Activated CD8-positive, alpha-beta T cell treated with anti-CD3 and anti-CD28 coated beads for 36 hours (primary cell): Measurements from ENCODE around the gene AMPD2. TPM values are rescaled to one million over a fixed set of nuclear protein-coding genes. Genes with fewer than 3 reads are reported as not detected.

Experiments used
- ATAC-seq: fragments of 200-7000 bp; cut with Tn5 transposase; one replicate; pipeline ENCODE4 v1.10.0; 2021; ENCODE audit warnings: mild to moderate bottlenecking, moderate library complexity
- CTCF ChIA-PET: fragments of 350-600 bp; sonication (Branson Sonifier 250); formaldehyde crosslinking; loops from one replicate; lab custom pipeline; 2021; ENCODE audit warnings: antibody characterized with exemption; lab: Charles Lee
- POLR2A ChIA-PET: fragments of 350-600 bp; sonication (Branson Sonifier 250); formaldehyde crosslinking; loops from one replicate; lab custom pipeline; 2021; ENCODE audit warnings: antibody characterized with exemption; lab: Charles Lee
- DNase-seq: peaks from one replicate; pipeline ENCODE4 v3.0.0-alpha.2; 2020
- H3K27ac Mint-ChIP-seq: one replicate; pipeline ENCODE4 v1.8.0; 2021; ENCODE audit warnings: mild to moderate bottlenecking, mixed read lengths
- H3K27me3 Mint-ChIP-seq: one replicate; pipeline ENCODE4 v1.8.0; 2021; ENCODE audit warnings: mixed read lengths
- H3K36me3 Mint-ChIP-seq: one replicate; pipeline ENCODE4 v1.8.0; 2021; ENCODE audit warnings: low read depth, mixed read lengths
- H3K4me1 Mint-ChIP-seq: one replicate; pipeline ENCODE4 v1.8.0; 2021; ENCODE audit warnings: low read depth, mixed read lengths
- H3K4me3 Mint-ChIP-seq: one replicate; pipeline ENCODE4 v1.8.0; 2021; ENCODE audit warnings: mild to moderate bottlenecking, moderate library complexity, mixed read lengths
- H3K9me3 Mint-ChIP-seq: one replicate; pipeline ENCODE4 v1.8.0; 2021; ENCODE audit warnings: mixed read lengths
- intact Hi-C: fragments of 100-400 bp; cut with micrococcal nuclease; formaldehyde crosslinking; loops from one replicate; pipeline ENCODE4 v1.10.0; 2022
- total RNA-seq, 2 experiments: library from RNA; stranded (reverse); gene quantifications; one replicate each; pipeline ENCODE4 v1.2.3, GENCODE V29; 2021
- TF ChIP-seq, protein P1 (sequence below): fragments of 200-600 bp; IDR thresholded peaks from one replicate; pipeline ENCODE4 v1.8.0; 2022; ENCODE audit warnings: antibody characterized with exemption, mild to moderate bottlenecking

Gene AMPD2
- total RNA-seq, 2 experiments from 2014 or later = 107 to 119 TPM

DNA sequence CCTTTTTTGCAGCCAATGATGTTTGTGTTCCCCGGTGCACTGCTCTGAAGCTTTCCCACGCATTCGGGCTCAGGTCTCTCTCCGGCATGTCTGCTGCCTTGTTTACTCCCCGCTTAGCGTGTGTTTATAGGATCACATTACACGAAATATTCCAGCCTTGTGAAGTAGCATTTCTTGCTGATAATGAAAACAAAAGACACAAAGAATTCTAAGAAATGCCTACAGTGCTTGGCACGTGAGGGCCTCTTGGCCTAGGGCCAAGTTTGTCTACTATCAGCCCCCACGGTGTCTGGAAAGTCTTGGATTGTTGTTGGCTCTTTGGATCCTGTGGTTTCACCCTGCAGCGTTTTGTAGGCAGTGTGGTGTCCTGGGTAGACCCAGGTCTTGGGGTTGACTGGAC is 25.0 kb downstream of the AMPD2 start:
- intact Hi-C loops = loop anchor here (5.0 kb wide), 2 partner anchors 97 to 338 kb away; partner anchors contain the start of genes AHCYL1 and GNAI3
- H3K27ac Mint-ChIP-seq = no peak overlapping the region
- ChIA-PET CTCF (interaction anchor here (0.9 to 18.5 kb wide), 6 partner anchors 11 to 135 kb away, joined by 3 to 294 read pairs (median 8); partner anchors contain the start of genes GPR61 and GSTM4), POLR2A (no interaction called here)
- DNase-seq (no peak), ATAC-seq (no peak)
- H3K4me3 Mint-ChIP-seq = no peak overlapping the region
- peaks cover 1% of the 10 kb centered on the region for H3K27me3 Mint-ChIP-seq
- H3K9me3 Mint-ChIP-seq = no peaks in the 10 kb centered on the region
- TF ChIP-seq, protein P1, sequence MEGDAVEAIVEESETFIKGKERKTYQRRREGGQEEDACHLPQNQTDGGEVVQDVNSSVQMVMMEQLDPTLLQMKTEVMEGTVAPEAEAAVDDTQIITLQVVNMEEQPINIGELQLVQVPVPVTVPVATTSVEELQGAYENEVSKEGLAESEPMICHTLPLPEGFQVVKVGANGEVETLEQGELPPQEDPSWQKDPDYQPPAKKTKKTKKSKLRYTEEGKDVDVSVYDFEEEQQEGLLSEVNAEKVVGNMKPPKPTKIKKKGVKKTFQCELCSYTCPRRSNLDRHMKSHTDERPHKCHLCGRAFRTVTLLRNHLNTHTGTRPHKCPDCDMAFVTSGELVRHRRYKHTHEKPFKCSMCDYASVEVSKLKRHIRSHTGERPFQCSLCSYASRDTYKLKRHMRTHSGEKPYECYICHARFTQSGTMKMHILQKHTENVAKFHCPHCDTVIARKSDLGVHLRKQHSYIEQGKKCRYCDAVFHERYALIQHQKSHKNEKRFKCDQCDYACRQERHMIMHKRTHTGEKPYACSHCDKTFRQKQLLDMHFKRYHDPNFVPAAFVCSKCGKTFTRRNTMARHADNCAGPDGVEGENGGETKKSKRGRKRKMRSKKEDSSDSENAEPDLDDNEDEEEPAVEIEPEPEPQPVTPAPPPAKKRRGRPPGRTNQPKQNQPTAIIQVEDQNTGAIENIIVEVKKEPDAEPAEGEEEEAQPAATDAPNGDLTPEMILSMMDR = no peak
- no peaks in the 10 kb centered on the region for H3K36me3 Mint-ChIP-seq
- peaks cover 7% of the 10 kb centered on the region for H3K4me1 Mint-ChIP-seq

DNA sequence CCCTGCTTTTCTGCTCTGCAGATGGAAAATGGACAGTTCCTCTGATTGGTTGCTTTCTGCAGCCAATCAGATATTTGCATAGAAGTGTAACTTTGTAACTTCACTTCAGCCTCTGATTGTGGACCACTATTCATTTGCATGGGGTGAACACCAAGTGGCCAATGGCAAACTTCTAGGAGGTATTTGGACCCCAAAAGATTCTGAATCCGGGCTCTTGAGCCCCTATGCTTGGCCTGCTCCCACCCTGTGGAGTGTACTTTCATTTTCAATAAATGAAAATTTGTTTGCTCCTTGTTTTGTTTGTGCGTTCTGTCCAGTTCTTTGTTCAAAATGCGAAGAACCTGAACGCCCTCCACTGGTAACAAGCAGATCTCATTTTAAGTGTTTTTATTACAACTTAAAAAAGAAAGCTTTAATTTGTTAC is 29.9 kb downstream of the AMPD2 start:
- CTCF ChIA-PET = interaction anchor here (0.7 to 8.3 kb wide), 15 partner anchors 11 to 396 kb away, joined by 3 to 155 read pairs (median 5); partner anchors contain the start of genes AHCYL1, GNAI3 and GSTM1
- DNase-seq = no peak
- ATAC-seq = no peak
- no peak overlapping the region for H3K4me3 Mint-ChIP-seq
- no peak overlapping the region for H3K27ac Mint-ChIP-seq
- no peaks in the 10 kb centered on the region for H3K9me3 Mint-ChIP-seq
- no peaks in the 10 kb centered on the region for H3K36me3 Mint-ChIP-seq
- TF ChIP-seq, protein P1 = peak; percentile 32
- peaks cover 3% of the 10 kb centered on the region for H3K27me3 Mint-ChIP-seq
- intact Hi-C loops = no loop called here
- no peaks in the 10 kb centered on the region for H3K4me1 Mint-ChIP-seq
- POLR2A ChIA-PET = interaction anchor here (1.7 to 3.5 kb wide), 2 partner anchors 30 to 335 kb away, joined by 5 to 9 read pairs; partner anchors contain the start of genes AHCYL1, AMPD2 and GNAT2

DNA sequence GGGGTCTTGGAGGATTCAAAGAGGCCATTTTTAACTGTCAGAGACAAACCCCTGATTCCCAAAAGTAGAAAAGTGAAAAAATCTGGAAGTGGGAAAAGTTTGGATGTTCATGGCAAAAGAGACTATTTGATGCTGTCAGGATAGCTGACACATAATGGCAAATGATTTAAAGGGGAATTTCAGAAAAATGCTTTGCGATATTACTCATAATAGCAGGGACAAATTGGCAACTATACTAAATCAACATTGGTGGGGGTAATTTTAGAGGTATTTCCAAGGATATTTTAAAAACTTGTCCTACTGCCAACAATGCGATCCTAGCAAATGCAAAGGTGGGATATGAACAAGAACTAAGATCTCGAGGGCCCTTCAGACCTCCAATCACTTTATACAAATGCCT is 31.0 kb downstream of the AMPD2 start:
- TF ChIP-seq, protein P1 = no peak
- H3K4me3 Mint-ChIP-seq = no peak overlapping the region
- H3K9me3 Mint-ChIP-seq = no peaks in the 10 kb centered on the region
- no peaks in the 10 kb centered on the region for H3K36me3 Mint-ChIP-seq
- no peak overlapping the region for H3K27ac Mint-ChIP-seq
- intact Hi-C loops = no loop called here
- ChIA-PET POLR2A (interaction anchor here (1.6 to 3.5 kb wide), 2 partner anchors 12 to 334 kb away, joined by 4 to 9 read pairs; partner anchors contain the start of gene AHCYL1), CTCF (interaction anchor here (0.9 to 8.3 kb wide), 18 partner anchors 7 to 397 kb away, joined by 3 to 155 read pairs (median 6); partner anchors contain the start of genes AHCYL1, GNAI3 and GSTM1)
- ATAC-seq = no peak
- H3K27me3 Mint-ChIP-seq = peaks cover 3% of the 10 kb centered on the region
- DNase-seq = no peak
- peaks cover 4% of the 10 kb centered on the region for H3K4me1 Mint-ChIP-seq

DNA sequence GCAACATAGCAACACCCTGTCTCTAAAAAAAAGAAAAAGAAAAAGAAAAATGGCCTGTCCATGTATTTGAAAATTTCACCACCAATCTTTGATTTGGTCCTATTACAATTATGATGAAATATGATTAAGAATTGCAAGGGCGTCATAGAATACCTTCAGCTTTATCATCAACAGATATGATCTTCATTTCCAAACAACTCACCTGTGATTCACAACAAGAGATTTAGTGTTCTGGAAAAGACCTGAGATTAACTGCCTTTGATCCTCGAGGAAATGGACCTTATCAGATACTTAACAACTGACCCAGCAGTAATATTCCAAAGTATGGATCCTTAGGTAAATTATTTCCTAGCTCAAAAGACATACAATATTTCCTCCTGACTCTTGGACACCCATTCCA is 32.8 kb downstream of the AMPD2 start:
- intact Hi-C loops = no loop called here
- POLR2A ChIA-PET = interaction anchor here (0.7 to 3.5 kb wide), 4 partner anchors 15 to 398 kb away, joined by 3 to 9 read pairs (median 3); partner anchors contain the start of genes AHCYL1 and GSTM2
- ATAC-seq (no peak), DNase-seq (no peak)
- TF ChIP-seq, protein P1 = no peak
- Mint-ChIP-seq H3K4me1 (peaks cover 6% of the 10 kb centered on the region), H3K4me3 (no peak overlapping the region), H3K36me3 (no peaks in the 10 kb centered on the region), H3K27ac (no peak overlapping the region), H3K9me3 (no peaks in the 10 kb centered on the region), H3K27me3 (peaks cover 3% of the 10 kb centered on the region)
- CTCF ChIA-PET = interaction anchor here (0.9 to 8.3 kb wide), 8 partner anchors 9 to 332 kb away, joined by 3 to 155 read pairs (median 12); partner anchors contain the start of genes AHCYL1 and GSTM1

DNA sequence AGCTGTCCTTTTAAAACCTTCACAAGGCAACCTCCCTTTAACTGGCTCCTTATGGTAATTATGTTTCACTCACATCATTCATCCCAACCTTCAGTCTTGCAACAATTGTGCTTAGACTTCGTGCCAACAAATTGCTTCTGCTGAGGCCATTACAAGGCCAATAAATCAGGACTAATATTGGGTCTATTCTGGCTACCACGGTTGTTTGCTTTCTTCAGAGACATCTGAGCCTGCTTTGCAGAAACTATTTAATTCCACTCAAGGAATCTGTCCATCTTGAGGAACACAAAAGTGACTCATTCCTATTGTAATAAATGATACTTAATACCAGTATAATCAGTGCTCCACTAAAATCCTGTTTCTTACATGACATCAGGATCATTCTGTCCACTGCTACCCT is 33.7 kb downstream of the AMPD2 start:
- TF ChIP-seq, protein P1 = no peak
- H3K4me3 Mint-ChIP-seq = no peak overlapping the region
- ChIA-PET CTCF (interaction anchor here (1.4 to 8.3 kb wide), 4 partner anchors 10 to 122 kb away, joined by 5 to 155 read pairs (median 30); no protein-coding TSS in a partner anchor), POLR2A (interaction anchor here (1.1 to 3.5 kb wide), 3 partner anchors 14 to 332 kb away, joined by 3 to 9 read pairs (median 3); partner anchors contain the start of genes AHCYL1 and GSTM2)
- no peaks in the 10 kb centered on the region for H3K9me3 Mint-ChIP-seq
- ATAC-seq (no peak), DNase-seq (no peak)
- no peaks in the 10 kb centered on the region for H3K36me3 Mint-ChIP-seq
- peaks cover 2% of the 10 kb centered on the region for H3K27me3 Mint-ChIP-seq
- H3K4me1 Mint-ChIP-seq = peaks cover 6% of the 10 kb centered on the region
- no peak overlapping the region for H3K27ac Mint-ChIP-seq
- intact Hi-C loops = no loop called here
